ENCODE data around the gene LEFTY1.

The LEFTY1 gene

GRCh38 chr1:225881081-225881958, 7.6 kb downstream of the LEFTY1 start:
- Histone ChIP-seq H3K27ac (ENCODE audit: low read depth, low read length) (peak overlapping the region; percentile 92), H3K9me3 (ENCODE audit: control insufficient read depth in 1 of 2, low read length in 2 of 2) (no peaks in the 10 kb centered on the region), H3K4me1 (ENCODE audit: control insufficient read depth in 1 of 2, insufficient read depth in 2 of 2, low read length in 2 of 2) (peaks cover 50 to 60% of the 10 kb centered on the region in 2 donors), H3K4me3 (ENCODE audit: low read depth in 1 of 2, low read length in 2 of 2) (peak overlapping the region; percentile 81 to 89), H3K36me3 (ENCODE audit: control insufficient read depth in 1 of 2, insufficient read depth in 2 of 2, low read length in 2 of 2) (peaks cover 3 to 13% of the 10 kb centered on the region in 2 donors), H3K27me3 (ENCODE audit: control insufficient read depth in 1 of 2, insufficient read depth in 2 of 2, low read length in 2 of 2) (no peaks in the 10 kb centered on the region), H3K9ac (ENCODE audit: low read depth in 1 of 2, low read length in 2 of 2) (peak overlapping the region; percentile 96 to 97)

GRCh38 chr1:225880636-225881035, 8.3 kb downstream of the LEFTY1 start:
- H3K9ac ChIP-seq (ENCODE audit: low read depth in 1 of 2, low read length in 2 of 2) = peak overlapping the region; percentile 48 to 97

GRCh38 chr1:225880222-225880588, 8.7 kb downstream of the LEFTY1 start:
- H3K4me1 ChIP-seq (ENCODE audit: control insufficient read depth in 1 of 2, insufficient read depth in 2 of 2, low read length in 2 of 2) = peaks cover 55 to 69% of the 10 kb centered on the region in 2 donors
- peak overlapping the region; percentile 81 to 89 for H3K4me3 ChIP-seq (ENCODE audit: low read depth in 1 of 2, low read length in 2 of 2)
- peak overlapping the region; percentile 53 for H3K27ac ChIP-seq (ENCODE audit: low read depth, low read length)

More at GRCh38 chr1:225880636-225881035, 8.3 kb downstream of the LEFTY1 start:
- Histone ChIP-seq H3K9me3 (ENCODE audit: control insufficient read depth in 1 of 2, low read length in 2 of 2) (no peaks in the 10 kb centered on the region), H3K27ac (ENCODE audit: low read depth, low read length) (no peak overlapping the region), H3K27me3 (ENCODE audit: control insufficient read depth in 1 of 2, insufficient read depth in 2 of 2, low read length in 2 of 2) (no peaks in the 10 kb centered on the region), H3K36me3 (ENCODE audit: control insufficient read depth in 1 of 2, insufficient read depth in 2 of 2, low read length in 2 of 2) (peaks cover 3 to 13% of the 10 kb centered on the region in 2 donors), H3K4me1 (ENCODE audit: control insufficient read depth in 1 of 2, insufficient read depth in 2 of 2, low read length in 2 of 2) (peaks cover 55 to 65% of the 10 kb centered on the region in 2 donors), H3K4me3 (ENCODE audit: low read depth in 1 of 2, low read length in 2 of 2) (peak overlapping the region; percentile 81 to 89)

GRCh38 chr1:225879521-225880221, 9.3 kb downstream of the LEFTY1 start:
- Histone ChIP-seq H3K27ac (ENCODE audit: low read depth, low read length) (peak overlapping the region; percentile 58), H3K9me3 (ENCODE audit: control insufficient read depth in 1 of 2, low read length in 2 of 2) (no peaks in the 10 kb centered on the region), H3K27me3 (ENCODE audit: control insufficient read depth in 1 of 2, insufficient read depth in 2 of 2, low read length in 2 of 2) (no peaks in the 10 kb centered on the region), H3K4me3 (ENCODE audit: low read depth in 1 of 2, low read length in 2 of 2) (peak overlapping the region; percentile 81 to 89), H3K9ac (ENCODE audit: low read depth in 1 of 2, low read length in 2 of 2) (peak overlapping the region; percentile 48 to 97), H3K4me1 (ENCODE audit: control insufficient read depth in 1 of 2, insufficient read depth in 2 of 2, low read length in 2 of 2) (peaks cover 55 to 73% of the 10 kb centered on the region in 2 donors), H3K36me3 (ENCODE audit: control insufficient read depth in 1 of 2, insufficient read depth in 2 of 2, low read length in 2 of 2) (peaks cover 3 to 17% of the 10 kb centered on the region in 2 donors)

More at GRCh38 chr1:225880222-225880588, 8.7 kb downstream of the LEFTY1 start:
- H3K36me3 ChIP-seq (ENCODE audit: control insufficient read depth in 1 of 2, insufficient read depth in 2 of 2, low read length in 2 of 2) = peaks cover 3 to 13% of the 10 kb centered on the region in 2 donors
- no peaks in the 10 kb centered on the region for H3K27me3 ChIP-seq (ENCODE audit: control insufficient read depth in 1 of 2, insufficient read depth in 2 of 2, low read length in 2 of 2)
- no peaks in the 10 kb centered on the region for H3K9me3 ChIP-seq (ENCODE audit: control insufficient read depth in 1 of 2, low read length in 2 of 2)
- peak overlapping the region; percentile 48 to 97 for H3K9ac ChIP-seq (ENCODE audit: low read depth in 1 of 2, low read length in 2 of 2)

GRCh38 chr1:225878282-225878681, 10.7 kb downstream of the LEFTY1 start:
- Histone ChIP-seq H3K4me3 (ENCODE audit: low read depth in 1 of 2, low read length in 2 of 2) (no peak overlapping the region), H3K9me3 (ENCODE audit: control insufficient read depth in 1 of 2, low read length in 2 of 2) (no peaks in the 10 kb centered on the region), H3K27ac (ENCODE audit: low read depth, low read length) (no peak overlapping the region), H3K9ac (ENCODE audit: low read depth in 1 of 2, low read length in 2 of 2) (peak overlapping the region; percentile 26 to 32), H3K4me1 (ENCODE audit: control insufficient read depth in 1 of 2, insufficient read depth in 2 of 2, low read length in 2 of 2) (peaks cover 55 to 70% of the 10 kb centered on the region in 2 donors), H3K36me3 (ENCODE audit: control insufficient read depth in 1 of 2, insufficient read depth in 2 of 2, low read length in 2 of 2) (peaks cover 3 to 30% of the 10 kb centered on the region in 2 donors), H3K27me3 (ENCODE audit: control insufficient read depth in 1 of 2, insufficient read depth in 2 of 2, low read length in 2 of 2) (no peaks in the 10 kb centered on the region)

GRCh38 chr1:225877580-225877979, 11.4 kb downstream of the LEFTY1 start:
- H3K9me3 ChIP-seq (ENCODE audit: control insufficient read depth in 1 of 2, low read length in 2 of 2) = no peaks in the 10 kb centered on the region
- H3K9ac ChIP-seq (ENCODE audit: low read depth in 1 of 2, low read length in 2 of 2) = peak overlapping the region; percentile 12 to 15
- no peaks in the 10 kb centered on the region for H3K27me3 ChIP-seq (ENCODE audit: control insufficient read depth in 1 of 2, insufficient read depth in 2 of 2, low read length in 2 of 2)
- H3K36me3 ChIP-seq (ENCODE audit: control insufficient read depth in 1 of 2, insufficient read depth in 2 of 2, low read length in 2 of 2) = peaks cover 5 to 35% of the 10 kb centered on the region in 2 donors
- peak overlapping the region in 1 of 2 donors; percentile 27 for H3K4me3 ChIP-seq (ENCODE audit: low read depth in 1 of 2, low read length in 2 of 2)
- peaks cover 55 to 65% of the 10 kb centered on the region in 2 donors for H3K4me1 ChIP-seq (ENCODE audit: control insufficient read depth in 1 of 2, insufficient read depth in 2 of 2, low read length in 2 of 2)
- H3K27ac ChIP-seq (ENCODE audit: low read depth, low read length) = no peak overlapping the region

GRCh38 chr1:225876900-225877510, 11.9 kb downstream of the LEFTY1 start:
- Histone ChIP-seq H3K4me1 (ENCODE audit: control insufficient read depth in 1 of 2, insufficient read depth in 2 of 2, low read length in 2 of 2) (peaks cover 55 to 65% of the 10 kb centered on the region in 2 donors), H3K27ac (ENCODE audit: low read depth, low read length) (no peak overlapping the region), H3K9me3 (ENCODE audit: control insufficient read depth in 1 of 2, low read length in 2 of 2) (no peaks in the 10 kb centered on the region), H3K36me3 (ENCODE audit: control insufficient read depth in 1 of 2, insufficient read depth in 2 of 2, low read length in 2 of 2) (peaks cover 5 to 40% of the 10 kb centered on the region in 2 donors), H3K9ac (ENCODE audit: low read depth in 1 of 2, low read length in 2 of 2) (peak overlapping the region; percentile 2 to 15), H3K4me3 (ENCODE audit: low read depth in 1 of 2, low read length in 2 of 2) (peak overlapping the region in 1 of 2 donors; percentile 27), H3K27me3 (ENCODE audit: control insufficient read depth in 1 of 2, insufficient read depth in 2 of 2, low read length in 2 of 2) (no peaks in the 10 kb centered on the region)

- Histone ChIP-seq H3K9me3 (ENCODE audit: control insufficient read depth in 1 of 2, low read length in 2 of 2) (no peaks in the 10 kb centered on the region), H3K4me1 (ENCODE audit: control insufficient read depth in 1 of 2, insufficient read depth in 2 of 2, low read length in 2 of 2) (peaks cover 42 to 52% of the 10 kb centered on the region in 2 donors), H3K4me3 (ENCODE audit: low read depth in 1 of 2, low read length in 2 of 2) (peak overlapping the region in 1 of 2 donors; percentile 1), H3K36me3 (ENCODE audit: control insufficient read depth in 1 of 2, insufficient read depth in 2 of 2, low read length in 2 of 2) (peaks cover 21 to 57% of the 10 kb centered on the region in 2 donors), H3K9ac (ENCODE audit: low read depth in 1 of 2, low read length in 2 of 2) (peak overlapping the region; percentile 18 to 54), H3K27ac (ENCODE audit: low read depth, low read length) (peak overlapping the region; percentile 24), H3K27me3 (ENCODE audit: control insufficient read depth in 1 of 2, insufficient read depth in 2 of 2, low read length in 2 of 2) (no peaks in the 10 kb centered on the region)
Measured at GRCh38 chr1:225875044-225875815, 13.7 kb downstream of the LEFTY1 start.

- Histone ChIP-seq H3K4me1 (ENCODE audit: control insufficient read depth in 1 of 2, insufficient read depth in 2 of 2, low read length in 2 of 2) (peaks cover 34 to 44% of the 10 kb centered on the region in 2 donors), H3K9ac (ENCODE audit: low read depth in 1 of 2, low read length in 2 of 2) (no peak overlapping the region), H3K9me3 (ENCODE audit: control insufficient read depth in 1 of 2, low read length in 2 of 2) (no peaks in the 10 kb centered on the region), H3K36me3 (ENCODE audit: control insufficient read depth in 1 of 2, insufficient read depth in 2 of 2, low read length in 2 of 2) (peaks cover 26 to 60% of the 10 kb centered on the region in 2 donors), H3K27ac (ENCODE audit: low read depth, low read length) (no peak overlapping the region), H3K27me3 (ENCODE audit: control insufficient read depth in 1 of 2, insufficient read depth in 2 of 2, low read length in 2 of 2) (no peaks in the 10 kb centered on the region), H3K4me3 (ENCODE audit: low read depth in 1 of 2, low read length in 2 of 2) (no peak overlapping the region)
Measured at GRCh38 chr1:225874431-225874830, 14.5 kb downstream of the LEFTY1 start.
